Non-pigmented ciliary epithelial cell (primary cell): ENCODE measurements around the gene NANOS1.
A peak's percentile ranks its signal among the peaks of the same experiment; 100 is the strongest.

Experiments used
- DNase-seq: peaks from one replicate; pipeline ENCODE4 v3.0.0-alpha.2; 2010; ENCODE audit warnings: low read depth

The NANOS1 gene

GRCh38 chr10:119029613-119030420 is at the start of gene NANOS1:
NANOS1 (plus strand) TSS chr10:119029714; CDS start chr10:119029802, 88 bp downstream.
- DNase-seq, result no peak

- no peak for DNase-seq
Measured at GRCh38 chr10:118980135-118980865, 49.2 kb upstream of the NANOS1 start.

GRCh38 chr10:118980870-118981269 is 48.6 kb upstream of the NANOS1 start:
- DNase-seq, result no peak

- no peak for DNase-seq
Measured at GRCh38 chr10:118981946-118982345, 47.6 kb upstream of the NANOS1 start.

- no peak for DNase-seq
Measured at GRCh38 chr10:118982366-118982765, 47.1 kb upstream of the NANOS1 start.

GRCh38 chr10:118983263-118983662 is 46.3 kb upstream of the NANOS1 start:
- DNase-seq, result no peak

GRCh38 chr10:118985576-118985975 is 43.9 kb upstream of the NANOS1 start:
- DNase-seq, result no peak

- no peak for DNase-seq
Measured at GRCh38 chr10:118986815-118987790, 42.4 kb upstream of the NANOS1 start.

GRCh38 chr10:118990326-118990725 is 39.2 kb upstream of the NANOS1 start:
- no peak for DNase-seq

- no peak for DNase-seq
Measured at GRCh38 chr10:118992496-118992895, 37.0 kb upstream of the NANOS1 start.

GRCh38 chr10:118993214-118993613 is 36.3 kb upstream of the NANOS1 start:
- no peak for DNase-seq

- DNase-seq, result no peak
Measured at GRCh38 chr10:118994321-118994720, 35.2 kb upstream of the NANOS1 start.

GRCh38 chr10:118995739-118996138 is 33.8 kb upstream of the NANOS1 start:
- no peak for DNase-seq

- DNase-seq, result no peak
Measured at GRCh38 chr10:118997379-118997778, 32.1 kb upstream of the NANOS1 start.

GRCh38 chr10:118998183-118998582 is 31.3 kb upstream of the NANOS1 start:
- DNase-seq, result no peak

GRCh38 chr10:119001717-119002500 is 27.6 kb upstream of the NANOS1 start:
- DNase-seq, result no peak

GRCh38 chr10:119003572-119004289 is 25.8 kb upstream of the NANOS1 start:
- no peak for DNase-seq

- DNase-seq, result no peak
Measured at GRCh38 chr10:119005362-119006043, 24.0 kb upstream of the NANOS1 start.

- peak; percentile 97 for DNase-seq
Measured at GRCh38 chr10:119006451-119007210, 22.9 kb upstream of the NANOS1 start.
